Cerebellar nuclear complex (tissue), 1 donor: ENCODE data around the gene DOC2B.
"Not testable (repeated sequence)": the region's sequence is repeated elsewhere in the genome, so short reads cannot be mapped to it uniquely, and the experiment has no call there.

Source experiments
- DNase-seq, 2 experiments: peaks; one replicate each; lab custom pipeline; 2025; lab: John Stamatoyannopoulos, UW

DOC2B gene

GRCh38 chr17:145671-146541 is 35.5 kb downstream of the DOC2B start:
- DNase-seq: no peak

DNA sequence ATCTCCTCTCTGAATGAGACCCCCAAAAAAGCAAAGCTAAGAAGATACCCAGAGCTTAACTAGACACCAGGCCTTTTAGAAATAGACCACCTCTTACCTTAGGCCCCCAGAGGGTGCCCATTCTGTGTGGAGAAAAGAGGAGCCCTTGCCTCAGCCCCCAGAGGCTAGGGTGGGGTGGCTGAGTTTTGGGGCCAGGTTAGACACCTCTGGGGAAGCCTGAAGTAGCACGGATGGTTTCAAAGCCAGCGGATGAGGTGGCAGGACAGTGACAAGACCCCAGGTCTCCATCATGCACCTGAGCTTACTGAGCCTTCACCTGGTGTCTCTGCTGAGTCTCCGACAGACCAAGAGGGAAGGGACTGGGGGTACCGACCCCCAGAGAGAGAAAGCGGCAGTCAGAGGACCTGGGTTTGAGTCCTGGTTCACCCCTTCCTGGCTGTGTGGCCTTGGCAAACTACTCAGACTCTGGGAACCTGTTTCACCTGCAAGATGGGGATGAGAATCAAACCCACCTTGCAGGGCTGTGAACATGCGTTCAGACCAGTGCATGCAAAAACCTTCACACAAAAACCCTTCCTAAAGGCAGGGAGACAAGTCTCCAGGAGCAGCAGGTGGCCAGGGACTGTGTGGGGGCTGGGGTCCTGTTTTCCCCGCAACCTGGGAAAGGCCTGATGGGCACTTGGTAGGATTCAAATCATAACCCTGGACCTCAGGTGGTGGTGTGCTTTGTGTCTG is 36.3 kb downstream of the DOC2B start:
- DNase-seq: no peak

DNA sequence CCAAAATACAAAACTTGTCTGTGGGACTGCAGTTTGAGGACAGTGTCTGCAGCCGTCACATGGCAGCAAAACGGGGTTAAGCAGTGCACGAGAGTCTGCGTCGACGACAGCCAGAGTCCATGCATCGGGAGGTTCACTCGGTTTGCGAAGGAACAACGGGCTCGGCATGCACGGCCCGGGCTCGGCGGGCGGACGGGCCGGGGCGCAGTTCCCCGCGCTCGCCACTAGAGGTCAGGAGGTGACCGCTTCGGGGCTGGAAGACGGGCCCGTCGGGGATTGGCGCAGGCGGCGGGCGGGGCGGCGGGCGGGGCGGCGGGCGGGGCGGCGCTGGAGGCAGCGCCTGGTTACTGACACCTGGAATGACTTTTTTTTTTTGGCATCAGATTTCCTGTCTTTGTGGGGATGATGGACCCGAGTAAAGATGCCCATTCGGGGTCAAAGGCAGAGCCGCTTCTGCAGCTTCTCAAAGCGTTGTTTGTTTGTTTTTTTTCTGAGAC is 37.6 kb downstream of the DOC2B start:
- DNase-seq: peak in 1 of 2 experiments; percentile 43

DNA sequence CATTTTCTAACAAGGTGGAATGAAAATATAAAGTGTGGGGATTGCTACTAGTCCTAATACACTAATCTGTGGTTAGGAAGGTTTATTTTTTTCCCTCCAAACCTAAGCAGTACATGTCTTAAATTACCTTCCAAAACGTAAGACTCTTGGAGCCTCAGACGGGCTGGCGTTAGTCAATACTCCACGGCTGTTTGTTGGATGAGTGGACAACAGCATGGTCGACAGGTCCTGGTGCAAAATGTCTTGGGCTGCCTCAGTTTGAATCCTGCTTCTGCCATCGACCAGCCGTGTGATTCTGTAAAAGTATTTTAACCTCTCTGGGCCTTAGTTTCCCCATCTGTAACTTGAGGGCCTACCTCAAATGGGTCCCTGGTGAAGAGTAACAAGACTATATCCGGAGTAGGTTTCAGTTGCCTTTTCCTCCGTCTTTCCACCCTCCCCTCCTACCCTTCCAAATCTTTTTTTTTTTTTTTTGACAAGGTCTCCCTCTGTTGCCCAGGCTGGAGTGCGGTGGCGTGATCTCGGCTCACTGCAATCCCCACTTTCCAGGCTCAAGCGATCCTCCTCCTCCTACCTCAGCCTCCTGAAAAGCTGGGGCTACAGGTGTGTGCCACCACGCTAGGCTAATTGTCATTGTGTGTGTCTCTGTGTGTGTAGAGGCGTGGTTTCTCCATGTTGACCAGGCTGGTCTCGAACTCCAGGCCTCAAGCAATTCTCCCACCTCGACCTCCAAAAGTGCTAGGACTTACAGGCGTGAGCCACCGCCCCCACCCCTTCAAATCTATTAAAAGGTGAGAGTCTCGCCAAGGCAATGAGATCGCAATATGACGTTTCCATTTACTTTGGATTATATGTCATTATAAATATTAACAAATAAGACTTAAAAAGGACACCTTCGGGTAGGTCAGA is 38.3 kb downstream of the DOC2B start:
- no peak for DNase-seq

- no peak for DNase-seq
Measured at GRCh38 chr17:142102-142661, 39.3 kb downstream of the DOC2B start.

- DNase-seq: not testable (repeated sequence)
Measured at GRCh38 chr17:139401-140205, 41.8 kb downstream of the DOC2B start.

DNA sequence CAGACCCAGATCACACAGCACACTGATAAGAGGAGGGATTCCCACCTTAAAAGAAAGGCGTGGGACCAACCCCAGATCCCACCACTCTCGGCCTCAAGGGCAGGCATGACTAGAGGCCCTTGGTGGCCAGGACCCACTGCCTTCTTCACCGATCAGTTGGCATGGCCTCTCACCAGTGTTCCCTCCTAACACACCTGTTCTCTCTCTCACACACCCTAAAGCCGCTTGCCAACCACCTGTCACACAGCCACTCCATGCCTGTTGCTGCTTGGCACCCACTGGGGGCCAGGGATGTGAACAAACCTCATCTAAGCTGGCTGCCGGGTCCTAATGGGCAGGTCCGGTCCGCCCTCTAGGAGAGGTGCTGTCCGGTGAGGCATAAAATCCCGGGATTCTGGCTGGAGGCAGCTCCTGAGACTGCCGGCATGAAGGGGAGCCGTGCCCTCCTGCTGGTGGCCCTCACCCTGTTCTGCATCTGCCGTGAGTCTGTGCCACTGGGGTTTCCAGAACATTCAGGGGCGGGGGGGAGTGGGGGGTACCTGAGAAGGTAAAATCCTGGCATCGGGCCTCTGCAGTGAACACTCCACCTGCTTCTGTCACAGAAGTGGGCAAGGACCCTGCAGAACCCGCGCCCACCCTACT is 44.2 kb downstream of the DOC2B start, which contains the start of gene SCGB1C2:
Gene SCGB1C2 (plus strand): TSS at position 404 of the 642 bp plus-strand sequence. CDS start 22 bp downstream, at position 426.
- DNase-seq: not testable (repeated sequence)

DNA sequence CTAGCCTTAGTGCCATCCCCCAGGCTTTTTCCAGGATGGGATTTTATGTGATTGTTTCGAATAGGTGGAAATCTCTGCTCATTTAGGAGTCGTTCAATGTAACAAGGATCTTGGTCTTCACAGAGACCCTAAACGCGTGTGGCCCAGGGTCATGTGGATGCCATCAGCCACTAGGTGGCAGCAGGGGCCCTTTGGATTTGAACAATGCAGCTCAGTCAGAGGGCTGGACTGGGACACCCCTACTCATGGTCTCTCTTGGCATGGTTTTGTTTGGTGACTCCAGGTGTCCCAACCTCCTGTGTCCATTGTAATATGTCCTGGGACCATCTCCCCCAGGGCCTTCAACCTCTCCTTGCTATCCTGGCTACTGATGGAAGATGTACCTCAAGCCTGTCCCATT is 44.9 kb downstream of the DOC2B start:
- not testable (repeated sequence) for DNase-seq

- not testable (repeated sequence) for DNase-seq
Measured at GRCh38 chr17:135895-136294, 45.6 kb downstream of the DOC2B start.

DNA sequence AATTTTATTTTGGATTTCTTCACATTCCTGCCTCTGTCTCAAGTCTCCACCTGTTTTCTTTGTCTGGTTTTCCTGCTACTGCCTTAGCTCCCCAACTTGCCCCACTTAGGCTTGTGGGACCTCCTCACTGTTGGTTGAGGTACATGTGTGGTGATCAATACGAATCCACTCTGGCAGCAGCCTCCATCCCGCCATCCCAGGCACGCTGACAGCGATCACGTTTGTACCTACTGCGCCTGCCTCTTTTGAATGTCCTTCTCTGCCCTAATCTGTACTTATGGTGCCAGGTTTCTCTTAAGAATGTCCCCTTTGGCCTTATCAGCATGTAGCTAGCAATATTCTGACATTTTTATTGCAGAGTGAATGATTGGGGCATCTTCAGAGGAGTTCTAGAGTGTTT is 46.4 kb downstream of the DOC2B start:
- not testable (repeated sequence) for DNase-seq

DNA sequence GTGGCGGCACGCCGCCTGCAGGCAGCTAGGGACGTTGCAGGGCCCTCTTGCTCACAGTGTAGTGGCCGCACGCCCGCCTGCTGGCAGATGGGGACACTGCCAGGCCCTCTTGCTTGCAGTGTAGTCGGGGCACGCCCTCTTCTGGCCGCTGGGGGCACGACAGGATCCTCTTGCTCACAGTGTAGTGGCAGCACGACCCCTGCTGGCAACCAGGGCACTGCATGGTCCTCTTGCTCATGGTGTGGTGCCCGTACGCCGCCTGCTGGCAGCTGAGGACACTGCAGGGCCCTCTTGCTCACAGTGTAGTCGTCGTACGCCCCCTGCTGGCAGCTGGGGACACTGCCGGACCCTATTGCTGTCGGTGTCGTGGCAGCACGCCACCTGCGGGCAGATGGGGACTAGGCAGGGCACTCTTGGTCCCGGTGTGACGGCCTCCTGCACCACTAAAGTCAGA is 47.1 kb downstream of the DOC2B start:
- not testable (repeated sequence) for DNase-seq

- not testable (repeated sequence) for DNase-seq
Measured at GRCh38 chr17:133932-134331, 47.5 kb downstream of the DOC2B start.

- not testable (repeated sequence) for DNase-seq
Measured at GRCh38 chr17:118339-118917, 63.0 kb downstream of the DOC2B start.

DNA sequence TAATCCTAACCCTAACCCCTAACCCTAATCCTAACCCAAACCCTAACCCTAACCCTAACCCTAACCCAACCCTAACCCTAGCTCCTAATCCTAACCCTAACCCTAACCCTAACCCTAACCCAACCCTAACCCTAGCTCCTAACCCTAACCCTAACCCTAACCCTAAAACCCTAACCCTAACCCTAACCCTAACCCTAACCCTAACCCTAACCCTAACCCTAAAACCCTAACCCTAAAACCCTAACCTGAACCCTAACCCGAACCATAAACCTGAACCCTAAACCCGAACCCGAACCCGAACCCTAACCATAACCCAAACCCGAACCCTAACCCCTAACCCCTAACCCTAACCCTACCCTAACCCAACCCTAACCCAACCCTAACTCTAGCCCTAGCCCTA is 68.3 kb downstream of the DOC2B start:
- DNase-seq: not testable (repeated sequence)
